IPS-11a (cell line): ENCODE results near the gene NLN.
"Not testable (repeated sequence)": the region's sequence is repeated elsewhere in the genome, so short reads cannot be mapped to it uniquely, and the experiment has no call there.

Experiments used
- H3K4me3 ChIP-seq: one replicate; pipeline ENCODE4 v1.5.1; 2013; ENCODE audit warnings: low read depth, low read length, control low read depth

The NLN gene

DNA sequence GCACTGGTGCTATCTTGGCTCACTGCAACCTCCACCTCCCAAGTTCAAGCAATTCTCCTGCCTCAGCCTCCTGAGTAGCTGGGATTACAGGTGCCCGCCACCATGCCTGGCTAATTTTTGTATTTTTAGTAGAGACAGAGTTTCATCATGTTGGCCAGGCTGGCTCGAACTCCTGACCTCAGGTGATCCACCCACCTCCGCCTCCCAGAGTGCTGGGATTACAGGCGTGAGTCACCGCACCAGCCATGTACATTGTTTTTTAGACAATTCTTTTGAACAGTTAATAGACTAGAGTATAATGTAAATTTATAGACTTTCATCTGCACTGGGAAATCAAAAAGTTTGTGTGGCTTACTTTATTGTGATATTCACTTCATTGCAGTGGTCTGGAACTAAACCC is 85.5 kb downstream of the NLN start:
- not testable (repeated sequence) for H3K4me3 ChIP-seq

DNA sequence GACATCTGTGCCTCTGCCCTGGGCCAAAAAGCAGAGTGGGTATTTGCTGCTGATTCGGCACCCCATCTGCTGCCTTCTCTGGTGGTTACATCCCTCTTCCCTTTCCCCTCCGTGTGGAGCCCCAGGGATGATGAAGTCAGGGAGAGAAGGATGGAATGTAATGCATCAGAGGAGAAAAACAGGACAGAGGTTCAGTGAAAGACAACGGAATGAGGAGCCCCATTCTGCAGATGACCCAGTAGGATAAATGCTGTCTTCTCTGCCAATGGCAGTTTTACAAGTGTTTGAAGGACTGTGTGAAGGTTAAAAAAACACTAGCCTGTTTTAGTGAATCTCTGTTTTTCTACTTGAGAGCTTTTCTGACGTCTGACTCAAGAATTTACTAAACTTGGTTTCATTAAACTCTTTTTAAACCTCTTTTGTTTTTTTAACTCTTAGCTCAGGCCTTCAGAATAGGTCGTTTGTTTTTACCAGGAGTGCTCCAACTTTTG is 86.3 kb downstream of the NLN start:
- no peak overlapping the region for H3K4me3 ChIP-seq

DNA sequence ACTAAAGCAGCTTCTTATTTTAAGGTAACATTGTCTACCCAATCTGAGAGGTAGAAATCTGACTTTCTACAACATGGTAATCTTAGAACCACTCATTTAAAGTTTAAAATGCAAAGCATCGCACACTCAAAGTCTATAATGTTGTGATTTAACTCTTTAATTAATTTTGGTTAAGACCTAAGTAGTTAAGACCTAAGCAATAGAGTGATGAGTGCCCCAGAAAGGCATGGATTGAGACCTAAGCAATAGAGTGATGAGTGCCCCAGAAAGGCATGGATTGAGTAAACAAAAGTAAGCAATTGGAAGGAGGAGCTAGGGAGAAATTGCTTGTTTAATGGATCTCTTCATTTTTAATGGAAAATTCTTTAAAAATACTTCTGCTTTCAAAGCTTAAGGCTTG is 86.8 kb downstream of the NLN start:
- no peak overlapping the region for H3K4me3 ChIP-seq

DNA sequence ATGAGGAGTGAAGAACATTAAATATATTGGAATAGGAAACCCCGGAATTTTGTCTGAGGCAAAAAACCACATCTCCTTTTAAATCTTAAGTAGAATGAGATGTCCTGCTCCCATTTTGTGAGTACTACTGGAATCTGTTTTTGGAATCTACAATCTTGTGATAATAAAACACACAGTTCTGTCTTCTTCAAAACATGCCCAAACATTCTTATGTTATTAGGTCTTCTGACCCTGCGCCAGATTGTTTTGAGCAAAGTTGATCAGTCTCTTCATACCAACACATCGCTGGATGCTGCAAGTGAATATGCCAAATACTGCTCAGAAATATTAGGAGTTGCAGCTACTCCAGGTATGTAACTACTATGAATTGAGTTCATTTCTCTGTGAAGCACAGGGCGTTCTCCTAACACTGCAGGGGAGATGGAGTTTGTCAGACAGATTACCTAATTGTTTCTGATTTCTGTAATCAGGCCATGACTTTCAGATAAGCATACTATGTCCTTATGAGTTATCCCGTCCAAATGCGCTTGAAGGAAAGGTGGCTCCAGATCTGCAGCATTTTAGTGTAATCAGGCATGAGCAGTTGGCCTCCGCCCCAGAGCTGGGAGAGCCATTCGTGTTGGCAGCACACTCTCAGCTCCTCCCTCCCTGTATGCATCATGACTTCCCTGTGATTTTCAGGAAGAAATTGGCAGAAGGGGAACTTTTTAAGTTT is 88.0 kb downstream of the NLN start:
- no peak overlapping the region for H3K4me3 ChIP-seq

DNA sequence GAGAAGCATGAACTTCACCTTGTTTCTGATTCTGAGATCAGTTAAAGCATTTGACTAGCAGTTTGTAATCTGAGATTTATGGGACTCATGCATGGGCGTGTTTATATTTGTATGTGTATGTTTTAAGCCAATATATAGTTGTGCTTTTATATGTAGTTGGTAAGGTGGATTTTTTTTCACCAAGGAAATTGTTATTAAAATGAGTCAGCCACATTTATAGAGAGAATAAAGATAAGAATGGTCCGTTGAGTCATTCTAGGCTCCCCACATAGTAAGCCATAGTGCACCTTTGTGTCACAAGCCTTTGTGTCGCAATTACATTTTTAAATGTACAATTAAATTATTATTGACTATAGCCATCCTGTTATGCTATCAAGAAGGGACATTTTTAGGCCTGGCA is 89.0 kb downstream of the NLN start:
- no peak overlapping the region for H3K4me3 ChIP-seq

DNA sequence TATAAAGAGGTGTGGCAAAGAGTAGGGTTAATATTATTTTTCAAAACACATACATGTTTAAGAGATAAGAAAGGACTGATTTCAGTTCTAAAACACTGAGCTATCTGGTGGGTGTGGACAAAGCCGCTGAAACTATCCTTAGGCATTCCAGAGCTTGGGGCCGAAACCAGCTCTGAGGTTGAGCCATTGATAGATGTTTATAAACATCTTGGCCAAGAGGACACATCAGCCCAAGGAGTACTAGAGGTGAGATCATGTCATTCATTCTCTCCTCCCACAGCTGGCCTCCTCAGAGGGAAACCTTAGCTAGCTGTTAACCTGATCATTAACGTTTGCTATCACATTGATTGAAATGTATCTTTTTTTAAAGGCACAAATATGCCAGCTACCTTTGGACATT is 89.9 kb downstream of the NLN start:
- H3K4me3 ChIP-seq = no peak overlapping the region

DNA sequence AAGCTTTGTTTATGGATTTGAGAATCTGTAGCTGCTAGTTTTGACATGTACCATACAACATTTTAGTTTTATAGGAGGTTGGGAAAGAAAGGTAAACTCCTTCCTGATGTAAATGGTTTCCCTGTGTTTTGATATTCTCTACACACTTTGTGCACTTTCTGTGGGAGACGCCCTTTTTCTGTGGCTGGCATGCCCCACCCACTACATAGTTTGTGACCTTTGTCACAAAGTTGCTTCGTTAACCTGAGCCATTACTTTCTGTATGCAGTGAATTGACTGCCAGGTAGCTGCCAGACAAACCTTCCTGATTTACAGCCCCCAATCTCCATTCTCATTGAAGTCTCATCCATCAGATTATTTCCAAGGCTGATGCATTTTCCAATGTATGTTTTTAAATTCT is 90.6 kb downstream of the NLN start:
- no peak overlapping the region for H3K4me3 ChIP-seq

DNA sequence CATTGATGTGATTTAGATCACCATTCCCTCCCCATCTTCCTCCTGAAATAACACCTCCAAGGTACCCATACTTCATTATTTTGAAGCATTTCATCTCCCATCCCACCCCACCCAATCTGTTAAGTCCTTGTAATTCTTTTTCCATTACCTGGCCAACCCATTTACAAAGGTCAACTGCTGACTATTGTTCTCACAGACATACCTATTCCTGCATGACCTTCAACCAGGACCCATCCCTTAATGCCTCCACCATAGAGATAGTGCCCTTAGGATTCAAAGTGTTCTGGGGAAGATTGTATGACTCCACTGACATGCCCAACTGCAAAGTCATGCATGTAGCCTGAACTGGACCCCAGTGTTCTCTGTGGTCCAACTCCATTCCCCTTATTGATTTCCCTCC is 91.2 kb downstream of the NLN start:
- H3K4me3 ChIP-seq = no peak overlapping the region

DNA sequence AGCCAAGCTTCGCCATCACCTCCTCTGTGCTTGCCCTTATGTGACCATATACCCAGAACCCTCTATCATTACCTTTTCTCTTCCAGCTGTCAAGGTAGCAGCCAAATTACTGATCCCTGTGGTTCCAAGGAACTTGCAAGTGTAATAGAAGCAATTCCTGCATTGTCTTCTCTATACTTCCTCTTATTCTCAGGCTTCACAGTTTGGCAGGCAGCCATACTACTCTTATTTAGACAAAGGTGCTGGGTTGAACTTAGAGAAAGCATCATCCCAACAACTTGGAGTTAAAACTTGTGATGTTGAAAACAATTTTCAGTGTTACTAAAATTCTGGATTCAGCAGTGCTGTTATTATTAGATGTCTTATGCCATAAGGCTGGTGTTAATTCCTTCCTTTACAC is 93.2 kb downstream of the NLN start:
- H3K4me3 ChIP-seq = no peak overlapping the region

DNA sequence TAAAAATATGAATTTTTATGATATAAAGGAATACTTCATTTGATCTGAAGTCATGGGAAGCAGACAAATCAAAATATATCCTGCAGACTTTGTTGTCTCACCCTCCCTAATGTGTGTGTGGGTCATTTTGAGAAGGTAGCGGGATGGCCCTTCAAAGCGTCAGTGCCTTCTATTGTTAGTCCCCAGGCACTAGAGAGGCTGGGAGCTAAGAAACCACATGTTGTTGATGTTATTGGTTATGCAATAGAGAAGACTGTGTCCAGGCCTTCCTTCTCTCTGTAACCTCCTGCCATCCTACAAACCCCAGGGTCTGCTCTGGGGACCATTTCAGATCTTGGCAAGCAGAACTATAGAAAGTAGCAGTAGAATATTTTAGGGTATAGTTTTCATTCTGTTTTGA is 94.7 kb downstream of the NLN start:
- no peak overlapping the region for H3K4me3 ChIP-seq

DNA sequence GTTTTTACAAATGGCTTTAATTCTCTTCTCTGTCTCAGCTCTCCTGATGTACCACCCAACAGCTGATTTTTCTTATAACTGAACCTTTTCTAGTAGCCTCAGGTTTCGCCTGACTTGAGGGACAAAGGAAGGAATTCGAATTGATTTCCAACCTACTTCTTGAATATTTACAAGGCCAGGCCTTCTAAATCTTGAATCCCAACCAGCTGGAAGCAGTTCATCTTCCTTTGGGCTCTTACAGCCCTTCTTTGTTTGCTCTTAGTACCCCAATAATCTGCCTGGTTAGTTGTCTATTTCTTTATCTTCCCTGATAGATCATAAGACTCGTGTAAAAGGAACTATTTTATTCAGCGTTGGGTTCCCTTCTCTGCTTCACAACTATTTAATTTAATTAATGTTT is 95.9 kb downstream of the NLN start:
- no peak overlapping the region for H3K4me3 ChIP-seq

DNA sequence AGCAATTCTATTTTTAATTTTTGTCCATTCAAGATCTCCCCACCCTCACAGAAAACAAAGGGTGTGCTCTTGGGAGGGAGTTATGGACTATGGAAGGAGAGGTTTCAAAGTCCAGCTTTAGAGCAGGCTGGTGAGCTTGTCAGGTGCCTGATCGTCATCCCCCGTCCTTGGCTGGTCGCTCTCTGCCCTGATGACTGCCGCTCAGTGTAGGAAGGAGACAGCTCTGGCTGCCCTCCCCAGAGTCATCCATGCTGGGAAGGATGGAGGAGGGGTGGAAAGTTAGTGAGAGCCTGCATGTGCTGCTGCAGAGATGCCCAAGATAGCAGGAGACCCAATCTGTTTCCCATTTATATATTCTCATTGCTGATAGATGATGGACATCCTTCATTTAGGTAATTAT is 96.6 kb downstream of the NLN start:
- no peak overlapping the region for H3K4me3 ChIP-seq

DNA sequence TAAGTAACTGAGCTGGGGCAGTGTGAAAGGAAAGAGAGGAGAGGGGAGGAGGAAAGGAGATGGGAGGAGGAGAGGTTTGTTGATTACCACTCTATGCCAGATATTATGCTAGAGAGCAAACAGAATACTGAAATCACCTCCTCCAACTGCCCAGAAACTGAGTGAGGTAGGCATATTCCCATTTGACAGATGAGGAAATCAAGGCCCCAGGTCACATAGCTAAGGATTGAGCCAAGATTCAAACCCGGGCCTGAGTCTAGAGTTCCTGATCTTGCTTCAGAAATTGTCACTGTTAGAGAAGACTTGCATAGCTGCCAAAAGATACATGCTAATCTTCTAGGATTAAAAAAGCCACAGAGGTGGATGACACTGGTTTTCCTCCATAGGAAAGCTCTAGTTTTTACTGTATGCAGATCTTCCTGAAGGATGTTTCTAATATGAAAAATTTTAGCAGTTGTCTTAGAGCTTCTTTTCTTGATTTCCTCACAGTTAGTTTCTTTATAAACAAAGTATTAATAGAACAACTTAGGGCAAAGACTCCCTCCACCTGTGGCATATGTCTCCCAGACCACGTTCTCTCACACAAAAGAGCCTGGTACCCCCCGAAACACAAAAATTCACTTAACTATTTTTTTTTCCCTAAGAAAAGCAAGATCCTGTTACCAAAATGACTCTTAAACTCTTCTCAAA is 97.4 kb downstream of the NLN start:
- H3K4me3 ChIP-seq = no peak overlapping the region

DNA sequence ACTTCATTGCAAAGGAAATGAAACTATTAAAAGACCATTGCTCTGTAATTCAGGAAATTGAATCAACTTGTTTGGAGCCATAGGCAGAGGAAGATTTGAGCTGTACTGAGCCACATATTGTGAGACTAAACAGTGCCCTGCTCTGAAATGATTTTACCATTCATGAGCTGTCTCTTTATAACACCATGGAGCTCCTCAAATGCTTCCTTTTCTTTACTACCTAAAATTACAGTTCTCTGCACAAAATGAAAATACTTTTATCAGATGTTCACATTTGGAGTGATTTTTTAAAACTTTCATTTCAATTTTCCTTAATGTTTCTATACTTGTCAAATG is 97.9 kb downstream of the NLN start:
- no peak overlapping the region for H3K4me3 ChIP-seq

DNA sequence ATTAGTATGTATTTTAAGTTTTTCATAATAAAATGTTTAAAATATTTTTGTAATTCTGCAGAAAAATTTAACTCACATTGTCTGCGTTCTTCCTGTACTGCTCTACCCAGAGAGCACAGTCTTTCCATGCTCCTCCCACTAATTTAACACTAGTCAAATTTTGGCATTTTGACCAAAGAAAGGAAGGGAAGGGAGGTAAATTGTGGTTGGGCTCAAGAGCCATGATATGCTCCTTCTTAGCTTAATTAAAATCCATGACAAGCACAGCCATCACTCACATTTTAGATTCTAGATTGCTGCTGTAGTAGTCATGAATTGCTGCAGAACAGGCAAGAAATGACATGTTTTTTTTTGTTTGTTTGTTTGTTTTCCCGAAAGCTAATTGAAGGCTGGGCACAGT is 98.4 kb downstream of the NLN start:
- no peak overlapping the region for H3K4me3 ChIP-seq

DNA sequence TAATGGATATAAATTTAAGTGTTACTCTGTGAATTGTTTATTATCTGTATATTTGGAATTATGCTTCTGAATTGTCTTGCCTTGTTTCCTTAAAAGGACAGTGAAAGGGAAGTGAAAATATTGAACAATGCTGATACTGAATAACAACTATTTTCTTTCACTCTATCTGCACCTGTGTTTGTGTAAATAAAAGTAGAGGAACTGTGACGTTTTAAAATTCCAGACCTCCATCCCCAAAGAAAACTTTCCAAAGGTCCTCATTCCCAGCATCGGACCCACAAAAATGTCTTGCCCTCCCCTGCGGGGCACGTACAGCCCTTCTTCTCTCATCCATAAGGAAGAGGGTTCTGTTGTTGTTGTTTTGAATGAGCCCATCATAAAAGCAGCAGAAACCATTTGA is 100.0 kb downstream of the NLN start:
- no peak overlapping the region for H3K4me3 ChIP-seq

DNA sequence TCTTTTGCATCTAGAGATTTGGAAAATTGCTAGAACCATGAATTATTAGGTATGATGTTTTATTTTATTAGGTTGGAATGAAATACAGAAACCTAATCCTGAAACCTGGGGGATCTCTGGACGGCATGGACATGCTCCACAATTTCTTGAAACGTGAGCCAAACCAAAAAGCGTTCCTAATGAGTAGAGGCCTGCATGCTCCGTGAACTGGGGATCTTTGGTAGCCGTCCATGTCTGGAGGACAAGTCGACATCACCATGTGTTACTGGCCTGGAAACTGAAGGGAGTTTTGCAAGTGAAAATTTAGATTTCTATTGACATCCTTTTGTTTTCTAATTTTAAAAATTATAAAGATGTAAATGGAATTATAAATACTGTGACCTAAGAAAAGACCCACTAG is 100.7 kb downstream of the NLN start:
- H3K4me3 ChIP-seq = no peak overlapping the region

DNA sequence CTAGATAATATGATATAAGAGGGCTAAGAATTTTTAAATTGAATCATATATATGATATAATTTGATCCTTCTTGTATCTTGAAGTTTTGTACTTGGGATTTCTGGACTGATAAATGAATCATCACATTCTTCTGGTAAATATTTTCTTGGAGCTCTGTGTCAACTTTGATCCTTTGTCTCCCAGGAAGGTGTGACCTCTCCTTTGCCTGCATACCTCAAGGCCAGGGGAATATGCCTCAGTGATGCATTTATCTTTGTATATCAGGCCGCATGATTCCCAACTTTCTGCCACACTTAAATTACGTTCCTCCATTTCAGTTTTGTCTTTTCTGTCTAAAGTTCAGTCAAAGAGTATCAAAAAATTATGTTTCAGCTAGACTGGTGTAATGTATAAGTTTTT is 101.2 kb downstream of the NLN start:
- no peak overlapping the region for H3K4me3 ChIP-seq

DNA sequence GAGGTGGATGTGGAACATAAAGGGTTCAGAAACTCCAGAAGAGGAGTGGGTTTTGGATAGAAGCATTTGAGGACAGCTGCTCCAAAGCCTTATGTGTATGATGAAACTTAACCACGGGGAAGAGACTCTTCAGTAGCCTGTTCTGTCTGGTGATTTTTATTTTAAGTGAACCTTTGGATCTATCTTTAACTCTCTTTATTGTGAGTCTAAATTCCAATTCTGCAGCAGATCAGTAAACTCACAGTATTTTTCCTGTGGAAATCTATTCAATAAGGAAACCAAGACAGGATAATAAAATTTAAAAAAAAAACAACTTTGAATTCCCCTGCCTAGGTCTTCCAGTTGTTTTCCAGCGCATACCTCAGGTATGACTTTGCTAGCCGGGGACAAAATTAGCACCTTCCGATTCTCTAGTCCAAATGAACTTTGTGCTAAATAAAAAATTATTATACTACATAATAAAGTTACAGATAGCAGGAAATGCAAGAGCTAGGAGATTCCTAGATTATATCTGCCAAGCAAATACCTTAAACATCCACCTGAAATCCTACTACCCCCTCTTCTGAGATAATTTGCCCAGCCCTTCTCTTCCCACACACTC is 101.9 kb downstream of the NLN start:
- no peak overlapping the region for H3K4me3 ChIP-seq

DNA sequence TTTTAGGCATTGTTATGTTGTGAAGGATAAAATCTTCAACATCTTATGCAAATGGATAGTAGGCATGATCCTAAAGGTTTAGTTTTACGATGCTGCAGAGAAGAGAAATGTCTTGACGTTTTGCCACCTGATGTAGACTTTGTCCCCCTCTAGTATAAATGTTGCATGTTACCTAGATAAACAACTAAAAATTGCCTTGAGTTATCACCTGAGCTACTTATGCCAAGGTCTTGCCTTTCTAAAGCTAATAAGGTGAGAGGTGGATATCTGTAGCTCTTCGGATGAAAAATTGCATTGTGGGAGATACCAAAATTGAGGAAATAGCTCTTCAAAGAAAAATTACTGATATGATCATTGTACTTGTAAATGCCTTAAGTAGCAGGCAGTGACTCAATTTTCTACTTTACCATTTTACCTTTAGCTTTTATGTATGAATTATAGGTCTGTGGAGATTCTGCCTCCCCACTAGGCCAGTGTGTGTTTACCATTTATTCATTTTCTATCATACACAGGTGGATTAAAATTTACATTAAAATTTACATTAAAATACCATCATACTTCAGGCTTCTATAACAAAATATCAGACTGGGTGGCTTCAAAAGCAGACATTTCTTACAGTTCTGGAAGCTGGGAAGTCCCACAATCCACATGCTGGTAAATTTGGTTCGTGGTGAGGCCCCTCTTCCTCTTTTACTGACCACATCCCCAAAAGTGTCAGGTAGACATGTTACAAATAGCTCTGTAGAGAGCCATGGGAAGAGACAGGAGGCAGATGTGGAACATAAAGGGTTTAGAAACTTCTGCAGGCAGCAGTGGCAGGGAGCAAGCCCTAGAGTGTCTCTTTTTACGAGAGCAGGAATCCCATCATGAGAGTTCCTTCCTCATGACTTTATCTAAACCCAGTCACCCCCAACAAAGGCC is 103.7 kb downstream of the NLN start:
- no peak overlapping the region for H3K4me3 ChIP-seq
